ENCODE data around the gene KIF1A.

KIF1A gene

GRCh38 chr2:240722376-240722775 lies 97.6 kb downstream of the KIF1A start:
- H3K27me3 ChIP-seq (ENCODE audit: control insufficient read depth, insufficient read depth, low read length), result peaks cover 25% of the 10 kb centered on the region
- H3K9ac ChIP-seq (ENCODE audit: low read depth, low read length), result no peak overlapping the region
- H3K4me1 ChIP-seq (ENCODE audit: control insufficient read depth, insufficient read depth, low read length), result no peaks in the 10 kb centered on the region
- no peak overlapping the region for H3K4me3 ChIP-seq (ENCODE audit: low read length)
- H3K9me3 ChIP-seq (replicated peaks; ENCODE audit: low read length), result no peaks in the 10 kb centered on the region
- H3K4me2 ChIP-seq (ENCODE audit: low read length), result no peak overlapping the region
- H3K36me3 ChIP-seq (ENCODE audit: insufficient read depth, low read length), result no peaks in the 10 kb centered on the region

GRCh38 chr2:240721596-240722180 lies 98.3 kb downstream of the KIF1A start:
- Histone ChIP-seq H3K9ac (ENCODE audit: low read depth, low read length) (no peak overlapping the region), H3K36me3 (ENCODE audit: insufficient read depth, low read length) (no peaks in the 10 kb centered on the region), H3K4me3 (ENCODE audit: low read length) (no peak overlapping the region), H3K4me1 (ENCODE audit: control insufficient read depth, insufficient read depth, low read length) (no peaks in the 10 kb centered on the region), H3K4me2 (ENCODE audit: low read length) (no peak overlapping the region), H3K9me3 (replicated peaks; ENCODE audit: low read length) (no peaks in the 10 kb centered on the region), H3K27me3 (ENCODE audit: control insufficient read depth, insufficient read depth, low read length) (peaks cover 25% of the 10 kb centered on the region)

- Histone ChIP-seq H3K9ac (ENCODE audit: low read depth, low read length) (no peak overlapping the region), H3K9me3 (replicated peaks; ENCODE audit: low read length) (no peaks in the 10 kb centered on the region), H3K36me3 (ENCODE audit: insufficient read depth, low read length) (no peaks in the 10 kb centered on the region), H3K4me3 (ENCODE audit: low read length) (no peak overlapping the region), H3K4me2 (ENCODE audit: low read length) (no peak overlapping the region), H3K27me3 (ENCODE audit: control insufficient read depth, insufficient read depth, low read length) (peaks cover 31% of the 10 kb centered on the region), H3K4me1 (ENCODE audit: control insufficient read depth, insufficient read depth, low read length) (no peaks in the 10 kb centered on the region)
Observed at GRCh38 chr2:240720686-240721595, 99.1 kb downstream of the KIF1A start.

GRCh38 chr2:240719676-240720545 lies 100.1 kb downstream of the KIF1A start:
- peaks cover 35% of the 10 kb centered on the region for H3K27me3 ChIP-seq (ENCODE audit: control insufficient read depth, insufficient read depth, low read length)
- no peaks in the 10 kb centered on the region for H3K36me3 ChIP-seq (ENCODE audit: insufficient read depth, low read length)
- no peak overlapping the region for H3K9ac ChIP-seq (ENCODE audit: low read depth, low read length)
- no peak overlapping the region for H3K4me2 ChIP-seq (ENCODE audit: low read length)
- no peaks in the 10 kb centered on the region for H3K4me1 ChIP-seq (ENCODE audit: control insufficient read depth, insufficient read depth, low read length)
- no peak overlapping the region for H3K4me3 ChIP-seq (ENCODE audit: low read length)
- H3K9me3 ChIP-seq (replicated peaks; ENCODE audit: low read length), result no peaks in the 10 kb centered on the region

GRCh38 chr2:240718896-240719490 lies 101.0 kb downstream of the KIF1A start:
- no peak overlapping the region for H3K9ac ChIP-seq (ENCODE audit: low read depth, low read length)
- H3K4me1 ChIP-seq (ENCODE audit: control insufficient read depth, insufficient read depth, low read length), result no peaks in the 10 kb centered on the region
- H3K36me3 ChIP-seq (ENCODE audit: insufficient read depth, low read length), result no peaks in the 10 kb centered on the region
- peaks cover 45% of the 10 kb centered on the region for H3K27me3 ChIP-seq (ENCODE audit: control insufficient read depth, insufficient read depth, low read length)
- H3K4me2 ChIP-seq (ENCODE audit: low read length), result no peak overlapping the region
- no peaks in the 10 kb centered on the region for H3K9me3 ChIP-seq (replicated peaks; ENCODE audit: low read length)
- H3K4me3 ChIP-seq (ENCODE audit: low read length), result no peak overlapping the region

GRCh38 chr2:240717681-240718581 lies 102.1 kb downstream of the KIF1A start:
- H3K4me1 ChIP-seq (ENCODE audit: control insufficient read depth, insufficient read depth, low read length), result no peaks in the 10 kb centered on the region
- no peaks in the 10 kb centered on the region for H3K36me3 ChIP-seq (ENCODE audit: insufficient read depth, low read length)
- H3K9ac ChIP-seq (ENCODE audit: low read depth, low read length), result no peak overlapping the region
- no peaks in the 10 kb centered on the region for H3K9me3 ChIP-seq (replicated peaks; ENCODE audit: low read length)
- peaks cover 49% of the 10 kb centered on the region for H3K27me3 ChIP-seq (ENCODE audit: control insufficient read depth, insufficient read depth, low read length)
- H3K4me3 ChIP-seq (ENCODE audit: low read length), result no peak overlapping the region
- H3K4me2 ChIP-seq (ENCODE audit: low read length), result no peak overlapping the region

- Histone ChIP-seq H3K9ac (ENCODE audit: low read depth, low read length) (no peak overlapping the region), H3K4me3 (ENCODE audit: low read length) (no peak overlapping the region), H3K9me3 (replicated peaks; ENCODE audit: low read length) (no peaks in the 10 kb centered on the region), H3K36me3 (ENCODE audit: insufficient read depth, low read length) (no peaks in the 10 kb centered on the region), H3K27me3 (ENCODE audit: control insufficient read depth, insufficient read depth, low read length) (peaks cover 54% of the 10 kb centered on the region), H3K4me1 (ENCODE audit: control insufficient read depth, insufficient read depth, low read length) (no peaks in the 10 kb centered on the region), H3K4me2 (ENCODE audit: low read length) (no peak overlapping the region)
Observed at GRCh38 chr2:240717181-240717641, 102.8 kb downstream of the KIF1A start.

GRCh38 chr2:240716130-240716798 lies 103.8 kb downstream of the KIF1A start:
- Histone ChIP-seq H3K27me3 (ENCODE audit: control insufficient read depth, insufficient read depth, low read length) (peaks cover 58% of the 10 kb centered on the region), H3K9ac (ENCODE audit: low read depth, low read length) (no peak overlapping the region), H3K4me1 (ENCODE audit: control insufficient read depth, insufficient read depth, low read length) (no peaks in the 10 kb centered on the region), H3K4me3 (ENCODE audit: low read length) (no peak overlapping the region), H3K36me3 (ENCODE audit: insufficient read depth, low read length) (no peaks in the 10 kb centered on the region), H3K4me2 (ENCODE audit: low read length) (no peak overlapping the region), H3K9me3 (replicated peaks; ENCODE audit: low read length) (no peaks in the 10 kb centered on the region)

- Histone ChIP-seq H3K4me2 (ENCODE audit: low read length) (no peak overlapping the region), H3K9me3 (replicated peaks; ENCODE audit: low read length) (no peaks in the 10 kb centered on the region), H3K27me3 (ENCODE audit: control insufficient read depth, insufficient read depth, low read length) (peaks cover 58% of the 10 kb centered on the region), H3K4me3 (ENCODE audit: low read length) (no peak overlapping the region), H3K4me1 (ENCODE audit: control insufficient read depth, insufficient read depth, low read length) (no peaks in the 10 kb centered on the region), H3K36me3 (ENCODE audit: insufficient read depth, low read length) (no peaks in the 10 kb centered on the region), H3K9ac (ENCODE audit: low read depth, low read length) (no peak overlapping the region)
Observed at GRCh38 chr2:240714747-240715725, 105.0 kb downstream of the KIF1A start.

Measured in skeletal muscle satellite cell (primary cell).